Measurements from ENCODE around the gene RPS6KB2. TPM values are rescaled to one million over a fixed set of nuclear protein-coding genes. Genes with fewer than 3 reads are reported as not detected.
A peak's percentile ranks its signal among the peaks of the same experiment; 100 is the strongest.

Gene RPS6KB2
- total RNA-seq (10 to 100 TPM; 69.3 to 72.0 TPM), total RNA-seq (35.6 to 123 (median 82.0) reads per million in 172 experiments)
- 52.9 TPM for polyA plus RNA-seq (2013, experiment 1 of 2)
- polyA plus RNA-seq (2013, experiment 2 of 2): 56.0 TPM

DNA sequence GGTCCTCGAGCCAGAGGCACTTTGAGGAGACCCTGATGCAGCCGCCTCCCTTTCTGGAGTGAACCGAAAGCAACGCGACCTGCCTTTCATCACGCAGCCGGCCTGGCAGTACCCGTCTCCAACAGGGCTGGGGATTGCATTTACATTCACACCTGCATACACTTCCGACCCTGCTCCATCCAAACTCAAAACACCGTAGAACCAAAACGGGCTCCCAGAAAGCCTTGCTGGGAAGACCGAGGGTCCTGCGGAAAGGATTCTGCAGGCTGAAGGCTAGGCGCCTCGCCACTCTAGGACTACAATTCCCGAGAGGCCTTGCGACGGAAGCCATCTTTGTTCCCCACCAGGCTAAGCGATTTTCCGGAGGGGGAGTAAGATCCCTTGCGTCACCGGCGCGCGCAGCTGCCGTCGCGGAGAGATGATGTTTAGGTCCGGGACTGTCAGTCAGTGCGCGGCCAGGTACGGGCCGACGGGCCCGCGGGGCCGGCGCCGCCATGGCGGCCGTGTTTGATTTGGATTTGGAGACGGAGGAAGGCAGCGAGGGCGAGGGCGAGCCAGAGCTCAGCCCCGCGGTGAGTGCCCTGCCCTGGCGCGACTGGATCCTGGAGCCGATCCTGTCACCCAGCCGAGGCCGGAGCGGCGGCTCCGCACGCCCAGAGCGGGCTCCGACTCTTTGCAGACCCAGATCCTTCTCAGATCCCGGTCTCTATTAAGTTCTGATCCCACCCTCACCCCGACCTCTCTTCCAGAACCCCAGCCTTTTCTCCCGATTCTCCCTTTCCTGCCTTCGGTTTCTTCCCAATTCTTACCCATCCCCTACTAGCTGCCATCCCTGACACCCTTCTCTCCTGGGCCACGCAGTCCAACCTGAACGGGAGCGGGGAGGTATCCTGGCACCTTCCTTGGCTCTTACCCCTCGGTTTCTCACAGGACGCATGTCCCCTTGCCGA, at the start of gene RPS6KB2:
Gene RPS6KB2, plus strand, starts transcription at position 443 of the 950 bp plus-strand sequence. Its CDS starts 52 bp downstream, at position 495.
- no peaks in the 10 kb centered on the region for H3K9me3 ChIP-seq (ENCODE audit: control insufficient read depth in 1 of 2, insufficient read depth in 1 of 2, low read length in 2 of 2)
- intact Hi-C loops (cut with DNase I, micrococcal nuclease): loop anchor here (1.0 to 2.0 kb wide), 5 partner anchors 28 to 78 kb away; partner anchors contain the start of genes PPP1CA (in 1 of the 2), RAD9A (in 1 of the 2) and TMEM134 (in 1 of the 2)
- POLR2A ChIA-PET: interaction anchor here (0.6 to 17.7 kb wide), 13 partner anchors 9 to 1930 kb away, joined by 3 to 411 read pairs (median 7); partner anchors contain the start of genes AIP, CARNS1, CORO1B and MALAT1
- peak within 1 kb of the TSS; percentile 92 for H3K4me3 ChIP-seq (ENCODE audit: low read length)
- peaks cover 33% of the 10 kb centered on the region for H3K36me3 ChIP-seq (ENCODE audit: insufficient read depth, low read length)
- DNase-seq (peak; percentile 96 to 100 (median 99)), ATAC-seq (ENCODE audit: poor library complexity) (peak; percentile 84)
- CTCF ChIA-PET: interaction anchor here (1.5 kb wide), 1 partner anchor 46 kb away, joined by 5 read pairs; no protein-coding TSS in a partner anchor
- peak within 1 kb of the TSS; percentile 85 to 86 for H3K27ac ChIP-seq (ENCODE audit: low read depth in 1 of 2, low read length in 2 of 2)
- peaks cover 60% of the 10 kb centered on the region for H3K4me1 ChIP-seq (ENCODE audit: insufficient read depth, low read length)
- H3K4me1 Mint-ChIP-seq (ENCODE audit: low read depth): peaks cover 34% of the 10 kb centered on the region
- peak within 1 kb of the TSS; percentile 98 for H3K4me3 Mint-ChIP-seq
- H3K27ac Mint-ChIP-seq: peak within 1 kb of the TSS; percentile 96
- no peaks in the 10 kb centered on the region for H3K27me3 Mint-ChIP-seq
- peaks cover 42% of the 10 kb centered on the region for H3K36me3 Mint-ChIP-seq (ENCODE audit: low read depth)
- H3K27me3 ChIP-seq (ENCODE audit: control insufficient read depth in 1 of 2, insufficient read depth in 2 of 2, low read length in 2 of 2): no peaks in the 10 kb centered on the region
- TF ChIP-seq, protein P1, sequence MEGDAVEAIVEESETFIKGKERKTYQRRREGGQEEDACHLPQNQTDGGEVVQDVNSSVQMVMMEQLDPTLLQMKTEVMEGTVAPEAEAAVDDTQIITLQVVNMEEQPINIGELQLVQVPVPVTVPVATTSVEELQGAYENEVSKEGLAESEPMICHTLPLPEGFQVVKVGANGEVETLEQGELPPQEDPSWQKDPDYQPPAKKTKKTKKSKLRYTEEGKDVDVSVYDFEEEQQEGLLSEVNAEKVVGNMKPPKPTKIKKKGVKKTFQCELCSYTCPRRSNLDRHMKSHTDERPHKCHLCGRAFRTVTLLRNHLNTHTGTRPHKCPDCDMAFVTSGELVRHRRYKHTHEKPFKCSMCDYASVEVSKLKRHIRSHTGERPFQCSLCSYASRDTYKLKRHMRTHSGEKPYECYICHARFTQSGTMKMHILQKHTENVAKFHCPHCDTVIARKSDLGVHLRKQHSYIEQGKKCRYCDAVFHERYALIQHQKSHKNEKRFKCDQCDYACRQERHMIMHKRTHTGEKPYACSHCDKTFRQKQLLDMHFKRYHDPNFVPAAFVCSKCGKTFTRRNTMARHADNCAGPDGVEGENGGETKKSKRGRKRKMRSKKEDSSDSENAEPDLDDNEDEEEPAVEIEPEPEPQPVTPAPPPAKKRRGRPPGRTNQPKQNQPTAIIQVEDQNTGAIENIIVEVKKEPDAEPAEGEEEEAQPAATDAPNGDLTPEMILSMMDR (IDR thresholded peaks at IDR 0.05): no peak
- H3K9me3 Mint-ChIP-seq: no peaks in the 10 kb centered on the region

DNA sequence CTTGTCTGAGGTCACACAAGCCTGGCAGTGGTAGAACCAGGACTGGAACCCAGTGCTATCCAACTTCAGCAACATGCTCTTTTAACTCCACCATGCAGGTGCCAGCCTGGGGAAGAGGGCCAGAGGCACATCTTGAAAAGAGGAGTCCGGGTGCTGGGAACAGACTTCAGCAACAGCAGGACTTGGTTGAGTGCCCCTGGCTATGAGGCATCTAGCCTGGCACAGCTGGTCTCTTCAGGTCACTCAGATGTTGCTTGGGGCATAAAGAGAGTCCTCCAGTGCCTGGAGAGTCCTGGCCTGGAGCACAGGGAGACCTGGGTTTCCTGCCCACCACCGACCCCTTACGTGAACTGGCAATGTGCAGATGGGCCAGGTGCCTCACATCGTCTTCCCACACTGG, 49.8 kb upstream of the RPS6KB2 start:
- ChIA-PET POLR2A (interaction anchor here (3.2 kb wide), 1 partner anchor 25 kb away, joined by 16 read pairs; the partner anchor contains the start of gene POLD4), CTCF (interaction anchor here (1.3 kb wide), 1 partner anchor 22 kb away, joined by 3 read pairs; no protein-coding TSS in a partner anchor)
- Histone ChIP-seq H3K36me3 (ENCODE audit: insufficient read depth, low read length) (no peaks in the 10 kb centered on the region), H3K4me3 (ENCODE audit: low read length) (no peak overlapping the region), H3K27me3 (ENCODE audit: control insufficient read depth in 1 of 2, insufficient read depth in 2 of 2, low read length in 2 of 2) (peaks cover 6 to 16% of the 10 kb centered on the region in 2 experiments), H3K27ac (ENCODE audit: low read depth in 1 of 2, low read length in 2 of 2) (no peak overlapping the region), H3K9me3 (ENCODE audit: control insufficient read depth in 1 of 2, insufficient read depth in 1 of 2, low read length in 2 of 2) (no peaks in the 10 kb centered on the region), H3K4me1 (ENCODE audit: insufficient read depth, low read length) (peaks cover 41% of the 10 kb centered on the region)
- Mint-ChIP-seq H3K27ac (no peak overlapping the region), H3K9me3 (no peaks in the 10 kb centered on the region), H3K4me3 (no peak overlapping the region), H3K27me3 (peaks cover 28% of the 10 kb centered on the region), H3K4me1 (ENCODE audit: low read depth) (peaks cover 24% of the 10 kb centered on the region), H3K36me3 (ENCODE audit: low read depth) (peaks cover 2% of the 10 kb centered on the region)
- ATAC-seq (ENCODE audit: poor library complexity) (no peak), DNase-seq (no peak)
- intact Hi-C loops (cut with DNase I, micrococcal nuclease): no loop called here
- TF ChIP-seq, protein P1 (IDR thresholded peaks at IDR 0.05): no peak

All from CD4-positive, alpha-beta T cell (primary cell).